ENCODE results near the gene RNF167. TPM values are rescaled to one million over a fixed set of nuclear protein-coding genes. Genes with fewer than 3 reads are reported as not detected.
"Not testable (repeated sequence)": the region's sequence is repeated elsewhere in the genome, so short reads cannot be mapped to it uniquely, and the experiment has no call there.

RNF167 gene
- total RNA-seq, 1 donor from 2014 or later: 108 TPM

DNA sequence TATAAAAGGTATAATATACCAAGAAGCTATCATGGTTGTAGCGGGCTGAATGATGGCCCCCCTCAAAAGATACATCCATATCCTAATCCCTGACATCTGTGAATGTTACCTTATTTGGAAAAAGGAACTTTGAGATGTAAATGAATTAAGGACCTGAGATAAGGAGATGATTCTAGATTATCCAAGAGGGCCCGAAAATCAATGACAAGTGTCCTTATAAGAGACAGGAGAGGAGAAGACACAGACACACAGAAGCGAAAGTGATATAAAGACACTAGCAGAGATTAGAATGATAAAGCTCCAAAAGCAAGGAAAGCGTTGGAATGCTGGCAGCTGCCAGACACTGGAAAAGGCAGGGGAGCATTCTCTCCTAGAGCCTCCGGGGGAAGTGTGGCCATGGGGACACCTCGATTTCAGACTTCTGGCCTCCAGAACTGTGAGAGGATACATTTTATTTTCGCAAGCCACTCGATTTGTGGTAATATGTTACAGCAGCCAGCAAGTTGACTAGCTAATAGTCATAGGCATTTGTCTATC lies 20.5 kb upstream of the RNF167 start:
- TF ChIP-seq CTCF (IDR thresholded peaks at IDR 0.05): no peak
- CTCF ChIA-PET: interaction anchor here (1.1 kb wide), 1 partner anchor 16 kb away, joined by 3 read pairs; no protein-coding TSS in a partner anchor
- POLR2A ChIA-PET: interaction anchor here (0.7 kb wide), 1 partner anchor 111 kb away, joined by 4 read pairs; no protein-coding TSS in a partner anchor
- Mint-ChIP-seq H3K27ac (no peak overlapping the region), H3K36me3 (ENCODE audit: low read depth) (no peaks in the 10 kb centered on the region), H3K4me3 (no peak overlapping the region), H3K27me3 (no peaks in the 10 kb centered on the region), H3K9me3 (no peaks in the 10 kb centered on the region), H3K4me1 (no peaks in the 10 kb centered on the region)
- intact Hi-C loops (cut with micrococcal nuclease): no loop called here
- DNase-seq (no peak), ATAC-seq (ENCODE audit: low read depth) (no peak)

DNA sequence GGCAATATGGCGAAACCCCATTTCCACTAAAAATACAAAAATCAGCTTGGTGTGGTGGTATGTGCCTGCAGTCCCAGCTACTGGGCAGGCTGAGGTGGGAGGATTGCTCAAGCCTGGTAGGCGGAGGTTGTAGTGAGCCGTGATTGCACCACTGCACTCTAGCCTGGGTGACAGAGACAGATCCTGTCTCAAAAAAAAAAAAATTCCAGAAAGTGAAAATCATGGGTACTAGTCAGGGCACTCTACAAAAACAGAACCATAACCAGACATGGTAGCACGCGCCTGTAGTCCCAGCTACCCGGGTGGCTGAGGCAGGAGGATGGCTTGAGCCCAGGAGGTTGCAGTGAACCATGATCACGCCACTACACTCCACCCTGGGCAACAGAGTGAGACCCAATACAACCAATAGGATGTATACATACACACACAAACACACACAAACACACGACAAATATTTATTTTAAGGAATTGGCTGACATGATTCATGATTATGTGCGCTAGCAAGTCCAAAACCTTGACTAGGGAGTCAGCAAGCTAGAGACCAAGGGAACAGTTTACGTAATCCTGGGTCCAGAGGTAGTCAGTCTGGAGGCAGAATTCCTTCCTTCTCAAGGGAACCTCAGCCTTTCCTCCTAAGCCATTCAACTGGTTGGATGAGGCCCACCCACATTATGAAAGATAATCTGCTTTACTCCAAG lies 19.6 kb upstream of the RNF167 start:
- no peak overlapping the region for H3K27ac Mint-ChIP-seq
- no peaks in the 10 kb centered on the region for H3K27me3 Mint-ChIP-seq
- no peaks in the 10 kb centered on the region for H3K9me3 Mint-ChIP-seq
- no peaks in the 10 kb centered on the region for H3K36me3 Mint-ChIP-seq (ENCODE audit: low read depth)
- H3K4me3 Mint-ChIP-seq: no peak overlapping the region
- CTCF ChIA-PET: interaction anchor here (1.1 kb wide), 1 partner anchor 16 kb away, joined by 3 read pairs; no protein-coding TSS in a partner anchor
- ATAC-seq (ENCODE audit: low read depth): no peak
- no peaks in the 10 kb centered on the region for H3K4me1 Mint-ChIP-seq
- intact Hi-C loops (cut with micrococcal nuclease): no loop called here
- no peak for DNase-seq
- no peak for TF ChIP-seq CTCF (IDR thresholded peaks at IDR 0.05)
- POLR2A ChIA-PET: interaction anchor here (0.5 to 0.7 kb wide), 2 partner anchors 110 to 142 kb away, joined by 3 to 4 read pairs; no protein-coding TSS in a partner anchor

DNA sequence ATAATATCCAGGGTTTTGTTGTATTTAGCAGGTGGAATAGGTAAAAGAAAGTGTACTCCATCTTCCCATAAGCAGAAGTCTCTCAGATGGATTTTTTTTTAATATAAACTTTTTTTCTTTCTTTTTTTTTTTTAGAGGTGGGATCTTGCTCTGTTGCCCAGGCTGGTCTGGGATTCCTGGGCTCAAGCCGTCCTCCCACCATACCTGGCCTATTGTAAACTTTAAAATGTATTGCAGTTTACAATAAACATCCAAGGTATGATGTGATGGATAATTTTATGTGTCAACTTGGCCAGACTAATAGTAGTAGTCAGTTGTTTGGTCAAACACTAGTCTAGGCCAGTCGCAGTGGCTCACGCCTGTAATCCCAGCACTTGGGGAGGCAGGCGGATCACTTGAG lies 18.7 kb upstream of the RNF167 start:
- CTCF ChIA-PET: no interaction called here
- Mint-ChIP-seq H3K4me3 (no peak overlapping the region), H3K9me3 (no peaks in the 10 kb centered on the region), H3K4me1 (no peaks in the 10 kb centered on the region), H3K27me3 (no peaks in the 10 kb centered on the region), H3K27ac (no peak overlapping the region), H3K36me3 (ENCODE audit: low read depth) (no peaks in the 10 kb centered on the region)
- ATAC-seq (ENCODE audit: low read depth): no peak
- intact Hi-C loops (cut with micrococcal nuclease): no loop called here
- TF ChIP-seq CTCF (IDR thresholded peaks at IDR 0.05): no peak
- DNase-seq: no peak
- POLR2A ChIA-PET: no interaction called here

GRCh38 chr17:4926577-4927335 lies 13.3 kb upstream of the RNF167 start:
- CTCF ChIA-PET; H3K4me3 Mint-ChIP-seq; H3K27ac Mint-ChIP-seq; intact Hi-C loops (cut with micrococcal nuclease); H3K27me3 Mint-ChIP-seq; POLR2A ChIA-PET; H3K4me1 Mint-ChIP-seq; ATAC-seq (ENCODE audit: low read depth); DNase-seq; H3K36me3 Mint-ChIP-seq (ENCODE audit: low read depth); H3K9me3 Mint-ChIP-seq: not testable (repeated sequence)

- no peak for TF ChIP-seq CTCF (IDR thresholded peaks at IDR 0.05)
- peaks cover 10% of the 10 kb centered on the region for H3K27me3 Mint-ChIP-seq
- ChIA-PET CTCF (interaction anchor here (1.1 kb wide), 1 partner anchor 11 kb away, joined by 3 read pairs; the partner anchor contains the start of genes RNF167 and SLC25A11), POLR2A (interaction anchor here (0.6 kb wide), 1 partner anchor 740 kb away, joined by 3 read pairs; no protein-coding TSS in a partner anchor)
- no peaks in the 10 kb centered on the region for H3K36me3 Mint-ChIP-seq (ENCODE audit: low read depth)
- H3K4me1 Mint-ChIP-seq: peaks cover 22% of the 10 kb centered on the region
- DNase-seq (no peak), ATAC-seq (ENCODE audit: low read depth) (no peak)
- H3K27ac Mint-ChIP-seq: no peak overlapping the region
- H3K4me3 Mint-ChIP-seq: no peak overlapping the region
- intact Hi-C loops (cut with micrococcal nuclease): no loop called here
- H3K9me3 Mint-ChIP-seq: no peaks in the 10 kb centered on the region
These were observed 11.2 kb upstream of the RNF167 start for GRCh38 chr17:4928881-4929280.
